CD4-positive, alpha-beta memory T cell (primary cell): Measurements from ENCODE around the gene NEK1. TPM values are rescaled to one million over a fixed set of nuclear protein-coding genes. Genes with fewer than 3 reads are reported as not detected.

ENCODE experiments used
- CTCF ChIA-PET: fragments of 350-600 bp; sonication (Branson Sonifier 250); formaldehyde crosslinking; loops from one replicate; lab custom pipeline; 2021; ENCODE audit warnings: inconsistent platforms; ENCODE audit not compliant: partially characterized antibody; lab: Charles Lee
- POLR2A ChIA-PET: fragments of 350-600 bp; sonication (Branson Sonifier 250); formaldehyde crosslinking; loops from one replicate; lab custom pipeline; 2021; ENCODE audit not compliant: partially characterized antibody; lab: Charles Lee
- DNase-seq, 5 donors: peaks; one replicate each; pipeline versions ENCODE4 v3.0.0 to v3.0.0-alpha.2; 2020 to 2022; ENCODE audit warnings: mixed read lengths in 1 of 5
- H3K27ac ChIP-seq: one replicate; pipeline ENCODE4 v1.7.0; 2013; ENCODE audit warnings: low read depth, low read length
- H3K27me3 ChIP-seq: 2 replicates; pipeline ENCODE4 v1.7.0; 2013; ENCODE audit warnings: mild to moderate bottlenecking, low read length, moderate library complexity; ENCODE audit not compliant: insufficient read depth
- H3K36me3 ChIP-seq: 2 replicates; pipeline ENCODE4 v1.7.0; 2013; ENCODE audit warnings: mild to moderate bottlenecking, low read length, moderate library complexity; ENCODE audit not compliant: insufficient read depth
- H3K4me1 ChIP-seq: 2 replicates; pipeline ENCODE4 v1.7.0; 2013; ENCODE audit warnings: mild to moderate bottlenecking, low read length, moderate library complexity; ENCODE audit not compliant: insufficient read depth
- H3K4me3 ChIP-seq, 2 donors: one replicate each; pipeline ENCODE4 v1.7.0; 2013; ENCODE audit warnings: low read length in 2 of 2, mild to moderate bottlenecking in 1 of 2
- H3K9me3 ChIP-seq, 2 donors: one replicate each; pipeline ENCODE4 v1.7.0; 2013; ENCODE audit warnings: low read length in 2 of 2, control low read depth in 1 of 2; ENCODE audit not compliant: control insufficient read depth in 1 of 2
- H3K27ac Mint-ChIP-seq, 7 donors: one replicate each; pipeline ENCODE4 v1.8.0; 2020 to 2021; ENCODE audit warnings: mixed read lengths in 7 of 7, mild to moderate bottlenecking in 6 of 7, inconsistent platforms in 3 of 7, moderate library complexity in 3 of 7
- H3K27me3 Mint-ChIP-seq, 2 donors: one replicate each; pipeline ENCODE4 v1.8.0; 2020 to 2021; ENCODE audit warnings: mixed read lengths in 2 of 2
- H3K36me3 Mint-ChIP-seq, 2 donors: one replicate each; pipeline ENCODE4 v1.8.0; 2020 to 2021; ENCODE audit warnings: mixed read lengths in 2 of 2, inconsistent platforms in 1 of 2, mild to moderate bottlenecking in 1 of 2
- H3K4me1 Mint-ChIP-seq, 4 donors: one replicate each; pipeline ENCODE4 v1.8.0; 2020 to 2021; ENCODE audit warnings: mixed read lengths in 4 of 4, mild to moderate bottlenecking in 1 of 4
- H3K4me3 Mint-ChIP-seq, 8 donors: one replicate each; pipeline ENCODE4 v1.8.0; 2020 to 2021; ENCODE audit warnings: mixed read lengths in 8 of 8, mild to moderate bottlenecking in 7 of 8, moderate library complexity in 6 of 8, inconsistent platforms in 3 of 8
- H3K9me3 Mint-ChIP-seq, 8 donors: one replicate each; pipeline ENCODE4 v1.8.0; 2020 to 2021; ENCODE audit warnings: mixed read lengths in 8 of 8, mild to moderate bottlenecking in 5 of 8, inconsistent platforms in 3 of 8, moderate library complexity in 1 of 8
- intact Hi-C: fragments of 100-400 bp; cut with micrococcal nuclease; formaldehyde crosslinking; loops from one replicate; pipeline ENCODE4 v1.15.1; 2023
- polyA plus RNA-seq, 2 donors: library from polyadenylated mRNA; unstranded; fragments of 300-500 nt; fragmentation: Illumina TruSeq; gene quantifications; one replicate each; pipeline ENCODE4 v1.2.3, GENCODE V29; 2021
- total RNA-seq, 2 experiments: library from RNA; stranded (reverse); gene quantifications; one replicate each; pipeline ENCODE4 v1.2.3, GENCODE V29; 2021

Gene NEK1
- total and polyA plus RNA-seq, 4 experiments from 2014 or later, result 6.1 to 24.1 (median 13.9) TPM

GRCh38 chr4:169359961-169360360 lies 252.4 kb downstream of the NEK1 start:
- peaks cover 0 to 3% (median under 1%) of the 10 kb centered on the region in 8 donors for H3K9me3 Mint-ChIP-seq
- Histone ChIP-seq H3K4me3 (no peak overlapping the region), H3K9me3 (no peaks in the 10 kb centered on the region), H3K4me1 (no peaks in the 10 kb centered on the region), H3K27me3 (no peaks in the 10 kb centered on the region), H3K36me3 (no peaks in the 10 kb centered on the region), H3K27ac (no peak overlapping the region)
- DNase-seq, result no peak
- no peaks in the 10 kb centered on the region for H3K36me3 Mint-ChIP-seq
- peak overlapping the region in 1 of 7 donors; percentile 1 for H3K27ac Mint-ChIP-seq
- ChIA-PET CTCF (no interaction called here), POLR2A (no interaction called here)
- H3K4me1 Mint-ChIP-seq, result no peaks in the 10 kb centered on the region
- peaks cover 3 to 7% of the 10 kb centered on the region in 2 donors for H3K27me3 Mint-ChIP-seq
- no peak overlapping the region for H3K4me3 Mint-ChIP-seq
- intact Hi-C loops, result no loop called here

- Mint-ChIP-seq H3K4me1 (no peaks in the 10 kb centered on the region), H3K36me3 (no peaks in the 10 kb centered on the region), H3K9me3 (peaks cover 0 to 2% (median 0%) of the 10 kb centered on the region in 8 donors), H3K27ac (no peak overlapping the region), H3K4me3 (no peak overlapping the region), H3K27me3 (peaks cover 1 to 4% of the 10 kb centered on the region in 2 donors)
- POLR2A ChIA-PET, result no interaction called here
- Histone ChIP-seq H3K9me3 (no peaks in the 10 kb centered on the region), H3K4me3 (no peak overlapping the region), H3K4me1 (no peaks in the 10 kb centered on the region), H3K36me3 (no peaks in the 10 kb centered on the region), H3K27ac (no peak overlapping the region), H3K27me3 (no peaks in the 10 kb centered on the region)
- no peak for DNase-seq
- CTCF ChIA-PET, result no interaction called here
- intact Hi-C loops, result no loop called here
Measured at GRCh38 chr4:169352360-169352759, 260.0 kb downstream of the NEK1 start.

GRCh38 chr4:169351872-169352271 lies 260.5 kb downstream of the NEK1 start:
- H3K36me3 Mint-ChIP-seq, result no peaks in the 10 kb centered on the region
- H3K4me3 ChIP-seq, result no peak overlapping the region
- no peaks in the 10 kb centered on the region for H3K36me3 ChIP-seq
- no peaks in the 10 kb centered on the region for H3K4me1 Mint-ChIP-seq
- peaks cover 0 to 2% (median 0%) of the 10 kb centered on the region in 8 donors for H3K9me3 Mint-ChIP-seq
- no peaks in the 10 kb centered on the region for H3K9me3 ChIP-seq
- no peak overlapping the region for H3K27ac ChIP-seq
- H3K27me3 Mint-ChIP-seq, result peaks cover 1 to 4% of the 10 kb centered on the region in 2 donors
- no peak overlapping the region for H3K27ac Mint-ChIP-seq
- H3K27me3 ChIP-seq, result no peaks in the 10 kb centered on the region
- H3K4me3 Mint-ChIP-seq, result no peak overlapping the region
- no peaks in the 10 kb centered on the region for H3K4me1 ChIP-seq
- CTCF ChIA-PET, result no interaction called here
- DNase-seq, result no peak
- intact Hi-C loops, result no loop called here
- POLR2A ChIA-PET, result no interaction called here

- ChIA-PET POLR2A (no interaction called here), CTCF (no interaction called here)
- H3K4me3 ChIP-seq, result no peak overlapping the region
- Mint-ChIP-seq H3K9me3 (no peaks in the 10 kb centered on the region), H3K27ac (no peak overlapping the region), H3K36me3 (no peaks in the 10 kb centered on the region), H3K4me1 (no peaks in the 10 kb centered on the region), H3K27me3 (peaks cover 0 to 2% of the 10 kb centered on the region in 2 donors), H3K4me3 (no peak overlapping the region)
- no peak for DNase-seq
- no peaks in the 10 kb centered on the region for H3K9me3 ChIP-seq
- H3K27ac ChIP-seq, result no peak overlapping the region
- H3K36me3 ChIP-seq, result no peaks in the 10 kb centered on the region
- H3K4me1 ChIP-seq, result no peaks in the 10 kb centered on the region
- intact Hi-C loops, result no loop called here
- H3K27me3 ChIP-seq, result no peaks in the 10 kb centered on the region
Measured at GRCh38 chr4:169348541-169348940, 263.8 kb downstream of the NEK1 start.

- no peaks in the 10 kb centered on the region for H3K4me1 ChIP-seq
- H3K4me3 Mint-ChIP-seq, result no peak overlapping the region
- no peak overlapping the region for H3K27ac Mint-ChIP-seq
- no peaks in the 10 kb centered on the region for H3K36me3 Mint-ChIP-seq
- H3K4me1 Mint-ChIP-seq, result no peaks in the 10 kb centered on the region
- H3K27ac ChIP-seq, result no peak overlapping the region
- H3K27me3 Mint-ChIP-seq, result peaks cover 0 to 2% of the 10 kb centered on the region in 2 donors
- no peaks in the 10 kb centered on the region for H3K27me3 ChIP-seq
- DNase-seq, result no peak
- ChIA-PET POLR2A (no interaction called here), CTCF (no interaction called here)
- intact Hi-C loops, result no loop called here
- no peaks in the 10 kb centered on the region for H3K9me3 ChIP-seq
- no peaks in the 10 kb centered on the region for H3K9me3 Mint-ChIP-seq
- H3K36me3 ChIP-seq, result no peaks in the 10 kb centered on the region
- H3K4me3 ChIP-seq, result no peak overlapping the region
Measured at GRCh38 chr4:169346840-169347239, 265.5 kb downstream of the NEK1 start.

- ChIA-PET CTCF (no interaction called here), POLR2A (no interaction called here)
- Mint-ChIP-seq H3K27me3 (no peaks in the 10 kb centered on the region), H3K36me3 (no peaks in the 10 kb centered on the region), H3K9me3 (no peaks in the 10 kb centered on the region), H3K4me3 (no peak overlapping the region), H3K27ac (no peak overlapping the region), H3K4me1 (no peaks in the 10 kb centered on the region)
- H3K27me3 ChIP-seq, result no peaks in the 10 kb centered on the region
- intact Hi-C loops, result no loop called here
- no peak overlapping the region for H3K27ac ChIP-seq
- H3K36me3 ChIP-seq, result no peaks in the 10 kb centered on the region
- no peak overlapping the region for H3K4me3 ChIP-seq
- no peaks in the 10 kb centered on the region for H3K9me3 ChIP-seq
- no peak for DNase-seq
- H3K4me1 ChIP-seq, result no peaks in the 10 kb centered on the region
Measured at GRCh38 chr4:169345316-169345721, 267.1 kb downstream of the NEK1 start.

Other genes with a start within 250 kb of the NEK1 start
- gene CLCN3, start 8.0 kb upstream of the NEK1 start, total RNA-seq, result 10 to 100 TPM; 37.5 to 37.7 TPM
- gene CLCN3, start 8.0 kb upstream of the NEK1 start, polyA plus RNA-seq, result 10 to 100 TPM in 1 of 2 donors, 1 to 10 TPM in 1; 6.2 to 13.9 TPM
- 10 to 100 TPM; 14.4 to 15.0 TPM for gene HPF1, start 145.4 kb upstream of the NEK1 start, total RNA-seq
- 10 to 100 TPM; 41.9 to 49.5 TPM for gene HPF1, start 145.4 kb upstream of the NEK1 start, polyA plus RNA-seq